Osteoblast (primary cell): ENCODE results near the gene IL16. TPM values are rescaled to one million over a fixed set of nuclear protein-coding genes. Genes with fewer than 3 reads are reported as not detected.

Experiments
- DNase-seq: peaks from one replicate; pipeline ENCODE4 v3.0.0; 2011; ENCODE audit warnings: low spot score, mixed read lengths; ENCODE audit not compliant: insufficient read length; ENCODE audit errors: missing footprints
- H2AFZ ChIP-seq: 2 replicates; pipeline ENCODE4 v1.6.0; 2011; ENCODE audit warnings: mild to moderate bottlenecking, low read length
- H3K27ac ChIP-seq: 2 replicates; pipeline ENCODE4 v1.5.1; 2011; ENCODE audit warnings: mild to moderate bottlenecking, low read depth, low read length, moderate library complexity
- H3K27me3 ChIP-seq: 2 replicates; pipeline ENCODE4 v1.6.0; 2012; ENCODE audit warnings: mild to moderate bottlenecking, control low read depth, inconsistent platforms, low read length, moderate library complexity; ENCODE audit not compliant: insufficient read depth
- H3K36me3 ChIP-seq: 2 replicates; pipeline ENCODE4 v1.5.1; 2011; ENCODE audit warnings: mild to moderate bottlenecking, low read length, control low read depth, moderate library complexity; ENCODE audit not compliant: insufficient read depth
- H3K4me1 ChIP-seq: 2 replicates; pipeline ENCODE4 v1.5.1; 2011; ENCODE audit warnings: mild to moderate bottlenecking, low read length, control low read depth, moderate library complexity; ENCODE audit not compliant: insufficient read depth
- H3K4me2 ChIP-seq: 2 replicates; pipeline ENCODE4 v1.6.0; 2011; ENCODE audit warnings: mild to moderate bottlenecking, low read length; ENCODE audit not compliant: insufficient read depth
- H3K4me3 ChIP-seq: fragments of 200-600 bp; sonication (generic); 3 replicates; pipeline ENCODE4 v1.5.1; 2012; ENCODE audit warnings: mild to moderate bottlenecking, low read length, inconsistent platforms; ENCODE audit not compliant: insufficient read depth
- H3K79me2 ChIP-seq: 2 replicates; pipeline ENCODE4 v1.6.0; 2012; ENCODE audit warnings: mild to moderate bottlenecking, low read length, control low read depth, inconsistent platforms; ENCODE audit not compliant: insufficient read depth
- H3K9me3 ChIP-seq: 2 replicates; pipeline ENCODE4 v1.5.1; 2011; ENCODE audit warnings: low read depth, low read length, control low read depth
- H4K20me1 ChIP-seq: 2 replicates; pipeline ENCODE4 v1.6.0; 2012; ENCODE audit warnings: mild to moderate bottlenecking, low read length, control low read depth; ENCODE audit not compliant: insufficient read depth
- total RNA-seq: library from RNA; depleted of rRNA; stranded (reverse); fragments of >200 nt; gene quantifications from 2 replicates; pipeline ENCODE4 v1.2.3, GENCODE V29; 2012
- TF ChIP-seq, protein P1 (sequence below): IDR thresholded peaks from 2 replicates; pipeline ENCODE4 v1.5.1; 2011; ENCODE audit warnings: mild to moderate bottlenecking, low read depth, low read length, moderate library complexity; ENCODE audit errors: extremely low read depth

The IL16 gene
- total RNA-seq, 1 donor: 6.5 TPM

- Histone ChIP-seq H3K27me3 (no peaks in the 10 kb centered on the region), H4K20me1 (no peaks in the 10 kb centered on the region), H3K27ac (no peak overlapping the region), H3K79me2 (no peaks in the 10 kb centered on the region), H2AFZ (no peak overlapping the region), H3K36me3 (no peaks in the 10 kb centered on the region), H3K4me2 (no peak overlapping the region), H3K9me3 (no peaks in the 10 kb centered on the region), H3K4me3 (no peak overlapping the region), H3K4me1 (peaks cover 10% of the 10 kb centered on the region)
- no peak for DNase-seq
- TF ChIP-seq, protein P1, sequence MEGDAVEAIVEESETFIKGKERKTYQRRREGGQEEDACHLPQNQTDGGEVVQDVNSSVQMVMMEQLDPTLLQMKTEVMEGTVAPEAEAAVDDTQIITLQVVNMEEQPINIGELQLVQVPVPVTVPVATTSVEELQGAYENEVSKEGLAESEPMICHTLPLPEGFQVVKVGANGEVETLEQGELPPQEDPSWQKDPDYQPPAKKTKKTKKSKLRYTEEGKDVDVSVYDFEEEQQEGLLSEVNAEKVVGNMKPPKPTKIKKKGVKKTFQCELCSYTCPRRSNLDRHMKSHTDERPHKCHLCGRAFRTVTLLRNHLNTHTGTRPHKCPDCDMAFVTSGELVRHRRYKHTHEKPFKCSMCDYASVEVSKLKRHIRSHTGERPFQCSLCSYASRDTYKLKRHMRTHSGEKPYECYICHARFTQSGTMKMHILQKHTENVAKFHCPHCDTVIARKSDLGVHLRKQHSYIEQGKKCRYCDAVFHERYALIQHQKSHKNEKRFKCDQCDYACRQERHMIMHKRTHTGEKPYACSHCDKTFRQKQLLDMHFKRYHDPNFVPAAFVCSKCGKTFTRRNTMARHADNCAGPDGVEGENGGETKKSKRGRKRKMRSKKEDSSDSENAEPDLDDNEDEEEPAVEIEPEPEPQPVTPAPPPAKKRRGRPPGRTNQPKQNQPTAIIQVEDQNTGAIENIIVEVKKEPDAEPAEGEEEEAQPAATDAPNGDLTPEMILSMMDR: no peak
Observed at GRCh38 chr15:81299156-81299555, 102.5 kb downstream of the IL16 start.

- no peaks in the 10 kb centered on the region for H3K79me2 ChIP-seq
- H3K27ac ChIP-seq: no peak overlapping the region
- no peak overlapping the region for H2AFZ ChIP-seq
- DNase-seq: no peak
- H3K36me3 ChIP-seq: no peaks in the 10 kb centered on the region
- no peak overlapping the region for H3K4me2 ChIP-seq
- peaks cover 14% of the 10 kb centered on the region for H3K4me1 ChIP-seq
- H3K9me3 ChIP-seq: no peaks in the 10 kb centered on the region
- H4K20me1 ChIP-seq: no peaks in the 10 kb centered on the region
- TF ChIP-seq, protein P1: no peak
- H3K4me3 ChIP-seq: no peak overlapping the region
- no peaks in the 10 kb centered on the region for H3K27me3 ChIP-seq
Observed at GRCh38 chr15:81299630-81300273, 103.1 kb downstream of the IL16 start.

DNA sequence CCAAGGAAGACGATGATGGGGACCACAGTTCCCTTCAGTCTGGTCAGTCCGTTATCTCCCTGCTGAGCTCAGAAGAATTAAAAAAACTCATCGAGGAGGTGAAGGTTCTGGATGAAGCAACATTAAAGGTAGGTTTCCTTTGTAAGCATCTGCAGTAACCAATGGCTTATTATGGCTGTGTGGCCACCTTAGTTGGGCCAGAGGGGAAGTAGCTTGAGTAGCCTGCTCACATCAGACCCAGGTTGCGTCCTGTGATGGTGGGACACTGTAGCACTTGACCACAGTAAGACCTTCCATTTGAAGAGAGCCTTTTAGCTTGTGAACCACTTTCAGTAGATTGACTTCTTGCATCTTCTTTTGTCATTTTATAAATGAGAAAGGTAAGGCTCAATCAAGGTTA is 104.7 kb downstream of the IL16 start:
- Histone ChIP-seq H3K4me3 (no peak overlapping the region), H3K4me1 (peaks cover 18% of the 10 kb centered on the region), H3K27me3 (no peaks in the 10 kb centered on the region), H2AFZ (no peak overlapping the region), H3K36me3 (no peaks in the 10 kb centered on the region), H3K9me3 (no peaks in the 10 kb centered on the region), H3K4me2 (no peak overlapping the region), H3K27ac (no peak overlapping the region), H3K79me2 (no peaks in the 10 kb centered on the region), H4K20me1 (no peaks in the 10 kb centered on the region)
- no peak for DNase-seq
- TF ChIP-seq, protein P1: no peak

GRCh38 chr15:81301815-81302399 is 105.2 kb downstream of the IL16 start:
- Histone ChIP-seq H3K4me3 (no peak overlapping the region), H3K36me3 (no peaks in the 10 kb centered on the region), H3K27me3 (no peaks in the 10 kb centered on the region), H3K9me3 (no peaks in the 10 kb centered on the region), H2AFZ (no peak overlapping the region), H3K4me2 (no peak overlapping the region), H3K27ac (no peak overlapping the region), H4K20me1 (no peaks in the 10 kb centered on the region), H3K79me2 (no peaks in the 10 kb centered on the region), H3K4me1 (peaks cover 18% of the 10 kb centered on the region)
- TF ChIP-seq, protein P1: no peak
- no peak for DNase-seq
